GM18951 (cell line): ENCODE data around the gene PRKG1.

Source experiments
- POLR2A ChIP-seq: IDR thresholded peaks from 4 replicates; pipeline ENCODE4 v1.6.1; 2011; ENCODE audit warnings: mild to moderate bottlenecking; ENCODE audit not compliant: insufficient read length, insufficient read depth; ENCODE audit errors: extremely low read depth
- in situ Hi-C: fragments of 300-500 bp; cut with MboI; formaldehyde crosslinking; loops from one replicate; pipeline ENCODE4 v1.12.0; 2022; ENCODE audit warnings: low sequenced_read_pairs, mixed read lengths, inconsistent platforms; ENCODE audit not compliant: unreplicated experiment

The PRKG1 gene

DNA sequence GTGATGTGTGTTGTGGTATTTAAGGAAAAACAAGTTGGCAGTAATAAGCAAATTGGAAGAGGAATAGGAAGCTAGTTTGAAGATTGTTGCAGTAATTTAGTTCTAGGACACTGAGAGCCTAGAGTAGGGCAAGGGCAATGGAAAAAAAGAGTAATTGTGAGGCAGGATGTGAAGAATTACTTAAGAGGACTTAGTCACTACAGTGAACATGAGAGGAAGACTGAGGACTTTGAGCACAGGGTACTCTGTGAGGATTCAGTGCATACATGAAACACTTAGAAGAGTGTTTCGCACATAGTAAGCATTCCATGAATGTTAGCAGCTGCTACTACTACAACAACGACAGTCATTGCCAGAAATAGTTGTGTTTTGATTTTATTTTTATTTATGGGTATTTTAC is 1208.9 kb downstream of the PRKG1 start:
- in situ Hi-C loops: no loop called here
- TF ChIP-seq POLR2A: no peak

DNA sequence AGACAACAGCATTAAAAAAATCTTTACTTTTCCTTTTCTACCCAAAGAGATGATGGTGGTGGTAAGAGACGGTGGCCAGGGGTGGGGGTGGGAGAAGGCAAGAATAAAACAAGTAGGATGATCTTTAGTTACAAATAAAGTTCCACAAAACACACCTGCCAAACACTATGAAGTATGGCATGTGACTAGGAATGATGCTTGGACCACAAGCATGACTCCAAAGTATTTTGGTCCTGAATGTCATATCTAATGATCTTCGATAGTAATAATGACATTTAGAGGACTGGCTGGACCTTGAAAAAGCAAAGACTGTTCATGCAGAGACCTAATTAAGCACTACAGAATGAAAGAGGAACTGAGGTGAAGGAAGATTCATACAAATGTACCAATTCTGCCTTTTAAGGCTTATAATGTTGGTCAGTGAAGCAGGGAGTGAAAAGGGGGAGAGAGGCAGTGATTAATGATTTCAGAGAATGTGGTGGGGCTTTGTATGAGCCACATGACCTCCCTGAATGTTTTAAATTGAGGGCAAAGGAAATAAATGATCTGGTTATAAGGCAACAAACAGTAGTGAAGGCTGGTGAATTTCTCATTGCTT is 1210.2 kb downstream of the PRKG1 start:
- TF ChIP-seq POLR2A: no peak
- in situ Hi-C loops: no loop called here

DNA sequence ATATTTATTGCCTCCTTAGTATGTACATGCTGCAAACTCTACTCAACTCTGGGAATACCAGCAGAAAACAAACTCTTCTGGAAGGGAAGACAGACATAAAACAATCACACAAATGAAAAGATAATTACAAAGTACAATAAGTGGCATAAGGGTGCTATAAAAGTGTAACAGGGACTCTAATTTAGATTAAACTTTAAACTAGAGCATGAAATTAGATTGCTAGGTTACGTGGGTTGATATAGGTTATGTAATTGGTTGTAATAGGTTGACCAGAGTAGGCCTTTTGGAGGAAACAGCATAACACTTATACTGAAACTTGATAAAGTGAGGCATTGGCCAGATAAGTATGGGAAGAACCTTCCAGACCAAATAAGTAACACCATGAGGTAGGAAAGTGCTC is 1213.6 kb downstream of the PRKG1 start:
- in situ Hi-C loops: no loop called here
- no peak for TF ChIP-seq POLR2A

DNA sequence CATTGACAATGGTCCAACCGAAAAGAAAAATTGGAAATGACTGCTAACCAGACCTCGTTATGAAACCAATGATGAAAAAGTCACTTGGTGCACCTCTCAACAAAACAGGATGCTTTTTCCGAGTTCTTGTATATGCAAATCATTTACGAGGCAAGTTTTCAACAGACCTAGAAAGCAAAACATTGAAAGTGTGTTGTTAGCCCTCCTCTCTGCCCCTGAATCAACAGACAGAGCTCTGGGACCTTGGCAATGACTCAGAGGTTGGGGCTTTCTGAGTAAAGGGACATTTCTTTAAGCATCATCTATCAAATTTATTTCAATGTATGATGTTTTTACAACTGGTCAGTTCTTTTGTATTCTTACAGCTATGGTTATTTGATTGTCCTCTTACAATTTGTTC is 1223.5 kb downstream of the PRKG1 start:
- in situ Hi-C loops: no loop called here
- no peak for TF ChIP-seq POLR2A

DNA sequence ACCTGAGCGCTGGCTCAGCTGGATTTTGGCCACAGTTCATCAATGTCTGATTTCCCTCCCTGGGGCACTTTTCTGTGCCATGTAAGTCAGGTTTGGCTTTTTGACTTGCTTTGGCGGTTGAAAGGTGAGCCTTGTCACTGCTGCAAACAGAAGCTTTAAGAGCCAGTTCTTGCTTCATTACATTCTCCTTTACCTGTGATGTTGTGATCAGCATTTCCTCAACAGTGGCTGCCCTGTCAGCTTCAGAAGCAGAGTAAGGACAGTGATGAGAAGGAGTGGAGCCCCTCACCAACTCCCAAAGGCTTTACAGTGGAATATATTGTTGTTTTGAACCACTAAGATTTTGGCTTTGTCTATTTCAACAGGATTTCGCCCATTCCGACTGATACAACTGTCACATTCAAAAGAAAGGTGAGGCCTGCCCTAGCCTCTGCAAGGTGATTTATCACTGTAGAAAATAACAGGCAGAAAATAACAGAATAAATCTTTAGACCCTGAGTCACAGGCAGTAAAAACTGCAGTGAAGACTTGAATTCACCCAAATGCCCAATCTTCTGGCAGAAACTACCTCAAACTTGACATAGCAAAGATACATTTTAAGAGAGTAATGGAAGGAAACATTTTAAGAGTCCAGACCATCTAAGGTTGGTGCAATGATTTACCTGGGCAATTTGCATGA is 1226.5 kb downstream of the PRKG1 start:
- TF ChIP-seq POLR2A: no peak
- in situ Hi-C loops: loop anchor here (25.0 kb wide), 1 partner anchor 187 kb away; no protein-coding TSS in a partner anchor

DNA sequence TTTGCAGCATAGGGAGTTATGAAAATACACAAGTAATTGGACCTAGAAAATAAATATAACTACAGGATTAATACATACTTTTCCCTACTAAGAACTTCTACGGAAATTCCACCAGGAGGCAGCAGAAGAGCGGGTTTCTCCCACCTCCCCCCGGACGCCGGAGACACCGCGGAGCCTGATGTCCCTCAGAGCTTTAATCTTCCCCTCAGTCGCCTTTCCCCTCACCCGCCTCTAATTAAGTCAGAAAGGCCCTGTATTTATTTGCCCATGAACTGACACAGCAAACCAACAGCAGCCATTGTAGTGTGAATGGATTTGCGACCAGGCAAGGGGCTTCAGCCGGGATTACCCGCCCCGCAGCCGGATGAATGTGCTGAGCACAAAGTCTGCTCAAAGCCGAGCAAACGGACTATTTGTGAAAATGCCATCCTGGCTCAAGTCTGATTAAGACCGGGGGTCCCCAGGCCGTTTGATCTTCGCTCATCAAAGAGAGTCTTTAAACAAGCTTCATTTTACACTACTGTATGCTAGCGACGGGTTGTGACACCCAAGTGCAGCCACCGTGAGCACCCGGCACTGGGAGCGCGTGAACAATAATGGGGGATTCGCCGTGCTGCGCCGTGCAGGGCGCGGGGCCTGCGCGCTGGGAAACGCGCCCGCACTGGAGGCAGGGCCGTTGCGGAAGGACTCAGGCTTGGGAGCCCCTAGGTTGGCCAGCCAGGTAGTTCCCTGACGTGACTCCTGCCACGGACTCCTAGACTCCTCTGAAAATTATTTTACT is 1234.2 kb downstream of the PRKG1 start:
- no peak for TF ChIP-seq POLR2A
- in situ Hi-C loops: loop anchor here (25.0 kb wide), 1 partner anchor 179 kb away; no protein-coding TSS in a partner anchor

DNA sequence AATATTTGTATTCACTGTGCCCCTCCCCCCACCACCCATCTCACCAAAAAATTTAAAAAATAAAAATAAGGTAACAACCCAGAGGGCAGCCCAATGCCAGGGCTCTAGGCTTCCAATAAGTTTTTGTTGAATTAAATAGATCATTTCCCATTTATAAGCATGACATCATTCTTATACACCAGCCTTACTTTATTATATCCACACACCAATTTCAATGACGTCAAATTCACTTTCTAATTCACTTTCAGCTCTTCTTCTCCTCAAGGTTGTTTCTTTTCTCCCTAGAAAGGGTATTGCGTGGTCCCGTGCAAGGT is 1238.6 kb downstream of the PRKG1 start:
- in situ Hi-C loops: loop anchor here (25.0 kb wide), 1 partner anchor 174 kb away; no protein-coding TSS in a partner anchor
- no peak for TF ChIP-seq POLR2A

DNA sequence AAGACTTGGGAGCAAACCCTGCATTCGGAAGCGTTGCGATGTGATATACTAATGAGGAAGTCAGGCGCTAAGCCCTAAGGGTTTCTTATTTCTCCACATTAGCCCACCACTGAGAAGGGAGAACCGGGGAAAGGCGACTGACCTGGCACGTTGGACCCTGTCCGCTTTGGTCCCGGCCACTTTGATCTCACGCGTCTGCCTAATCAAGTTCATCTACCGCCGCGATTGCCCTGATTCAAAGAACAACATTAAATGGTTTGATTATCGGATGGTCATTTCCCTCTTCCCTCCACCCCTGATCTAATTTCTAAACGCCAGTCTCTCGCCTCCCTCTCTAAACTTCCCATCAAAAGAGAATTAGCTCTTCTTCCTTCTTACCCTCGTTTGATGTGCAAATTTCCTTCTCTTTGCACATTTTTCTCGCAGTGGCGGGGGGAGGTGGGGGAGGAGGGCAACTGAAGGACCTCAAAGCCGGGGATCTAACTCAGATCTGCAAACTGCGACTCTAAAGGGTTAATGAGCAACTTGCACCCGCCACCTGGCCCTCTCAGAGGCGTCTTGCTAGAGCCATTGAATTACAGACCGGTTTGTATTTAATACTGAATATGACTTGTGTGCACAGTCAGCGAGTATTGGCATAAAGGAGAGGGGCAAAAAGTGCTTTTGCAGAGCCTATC is 1239.1 kb downstream of the PRKG1 start:
- in situ Hi-C loops: loop anchor here (25.0 kb wide), 1 partner anchor 174 kb away; no protein-coding TSS in a partner anchor
- no peak for TF ChIP-seq POLR2A

DNA sequence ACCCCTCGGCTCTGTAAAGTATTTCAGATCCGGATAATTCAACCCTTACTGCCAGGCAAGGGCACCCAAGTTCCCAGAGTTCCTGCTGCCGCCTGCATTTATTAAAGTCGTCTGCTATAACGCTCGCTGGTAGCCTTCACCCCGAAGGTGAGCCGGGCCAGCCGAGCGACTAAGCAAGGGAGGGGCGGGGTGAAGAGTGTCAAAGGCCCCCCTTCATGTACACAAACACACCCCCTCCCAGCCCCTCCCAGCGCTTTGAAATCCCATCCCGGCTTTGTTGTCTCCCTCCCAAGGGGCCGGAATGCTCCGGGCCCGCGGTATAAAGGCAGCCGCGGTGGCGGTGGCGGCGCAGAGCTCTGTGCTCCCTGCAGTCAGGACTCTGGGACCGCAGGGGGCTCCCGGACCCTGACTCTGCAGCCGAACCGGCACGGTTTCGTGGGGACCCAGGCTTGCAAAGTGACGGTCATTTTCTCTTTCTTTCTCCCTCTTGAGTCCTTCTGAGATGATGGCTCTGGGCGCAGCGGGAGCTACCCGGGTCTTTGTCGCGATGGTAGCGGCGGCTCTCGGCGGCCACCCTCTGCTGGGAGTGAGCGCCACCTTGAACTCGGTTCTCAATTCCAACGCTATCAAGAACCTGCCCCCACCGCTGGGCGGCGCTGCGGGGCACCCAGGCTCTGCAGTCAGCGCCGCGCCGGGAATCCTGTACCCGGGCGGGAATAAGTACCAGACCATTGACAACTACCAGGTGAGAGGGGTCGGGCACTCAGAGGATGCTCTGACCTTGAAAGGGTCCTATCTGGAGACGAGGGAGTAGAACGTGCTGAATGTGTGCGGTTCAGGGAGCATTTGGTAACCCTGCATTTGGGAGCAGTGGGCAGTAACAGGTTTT is 1239.9 kb downstream of the PRKG1 start, which contains the start of gene DKK1:
Gene DKK1 (plus strand): TSS at position 349 of the 889 bp plus-strand sequence. CDS start 154 bp downstream, at position 503.
- TF ChIP-seq POLR2A: no peak
- in situ Hi-C loops: loop anchor here (25.0 kb wide), 1 partner anchor 173 kb away; no protein-coding TSS in a partner anchor

DNA sequence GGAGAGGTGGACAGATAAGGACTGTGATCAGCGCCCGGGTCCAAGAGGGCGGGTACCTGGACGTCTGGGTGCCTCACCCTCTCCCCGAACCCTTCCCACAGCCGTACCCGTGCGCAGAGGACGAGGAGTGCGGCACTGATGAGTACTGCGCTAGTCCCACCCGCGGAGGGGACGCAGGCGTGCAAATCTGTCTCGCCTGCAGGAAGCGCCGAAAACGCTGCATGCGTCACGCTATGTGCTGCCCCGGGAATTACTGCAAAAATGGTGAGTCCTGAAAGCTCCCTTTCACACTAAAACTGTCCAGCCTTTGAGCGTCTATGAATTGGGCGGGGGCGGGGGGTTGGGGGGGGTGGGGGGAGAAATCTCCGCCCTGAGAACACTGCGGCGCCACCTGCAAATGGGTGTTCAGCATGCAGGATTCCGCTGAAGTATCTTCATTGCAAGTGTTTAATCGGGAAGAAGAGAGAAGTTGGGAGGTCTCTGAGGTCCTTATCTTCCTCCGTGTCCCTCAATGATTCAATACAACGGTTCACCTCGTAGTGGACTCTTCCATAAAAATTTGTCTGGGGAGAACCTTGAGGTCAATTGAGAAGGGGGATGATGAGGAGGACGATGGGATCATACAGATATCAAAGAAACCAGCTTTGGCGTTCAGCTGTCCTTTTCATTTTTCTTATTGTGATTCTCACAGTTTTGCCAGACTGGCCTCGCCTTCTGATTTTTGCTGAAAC is 1240.7 kb downstream of the PRKG1 start:
- in situ Hi-C loops: loop anchor here (25.0 kb wide), 1 partner anchor 172 kb away; no protein-coding TSS in a partner anchor
- TF ChIP-seq POLR2A: no peak

DNA sequence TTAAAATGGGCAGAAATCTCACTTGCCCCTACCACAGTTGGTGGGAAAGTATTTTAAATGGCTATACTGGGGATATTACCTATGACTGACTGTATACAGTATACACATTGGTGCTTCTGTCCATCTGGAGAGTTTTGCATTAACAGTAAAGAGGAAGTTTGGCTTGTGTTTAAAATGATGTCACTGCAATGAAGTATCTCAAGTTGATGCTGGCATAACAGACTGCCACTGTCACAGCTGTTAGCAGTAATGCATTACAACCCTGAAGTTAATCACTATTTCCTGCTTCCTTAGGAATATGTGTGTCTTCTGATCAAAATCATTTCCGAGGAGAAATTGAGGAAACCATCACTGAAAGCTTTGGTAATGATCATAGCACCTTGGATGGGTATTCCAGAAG is 1241.7 kb downstream of the PRKG1 start:
- no peak for TF ChIP-seq POLR2A
- in situ Hi-C loops: loop anchor here (25.0 kb wide), 1 partner anchor 171 kb away; no protein-coding TSS in a partner anchor
